AG09319 (cell line): Measurements from ENCODE around the gene MTHFD1L.

Experiments
- DNase-seq: peaks from one replicate; pipeline ENCODE4 v3.0.0-alpha.2; 2010; ENCODE audit warnings: low read depth; ENCODE audit errors: extremely low read depth
- TF ChIP-seq, protein P1 (sequence below): IDR thresholded peaks from 2 replicates; pipeline ENCODE4 v1.5.1; 2011; ENCODE audit warnings: low read depth, mild to moderate bottlenecking, inconsistent platforms, low read length, moderate library complexity

Gene MTHFD1L

DNA sequence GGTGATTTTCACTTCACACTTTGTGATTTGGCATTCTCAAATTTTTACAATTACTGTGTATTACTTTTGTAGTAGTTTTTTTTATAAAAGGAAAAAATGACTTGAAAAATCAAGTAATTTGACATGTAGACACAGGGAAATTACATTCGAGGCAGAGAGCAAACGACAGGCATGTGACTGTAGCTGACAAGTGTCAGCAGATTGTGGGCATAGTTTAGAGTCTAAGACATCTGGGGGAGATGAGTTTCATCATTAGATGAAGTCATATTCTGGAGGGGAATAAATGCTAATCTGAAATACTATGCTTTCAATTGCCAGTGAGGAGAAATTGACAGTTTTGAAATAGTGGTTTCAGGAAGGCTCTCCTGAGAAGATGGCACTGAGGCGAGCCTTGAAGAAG lies 126.0 kb downstream of the MTHFD1L start:
- TF ChIP-seq, protein P1, sequence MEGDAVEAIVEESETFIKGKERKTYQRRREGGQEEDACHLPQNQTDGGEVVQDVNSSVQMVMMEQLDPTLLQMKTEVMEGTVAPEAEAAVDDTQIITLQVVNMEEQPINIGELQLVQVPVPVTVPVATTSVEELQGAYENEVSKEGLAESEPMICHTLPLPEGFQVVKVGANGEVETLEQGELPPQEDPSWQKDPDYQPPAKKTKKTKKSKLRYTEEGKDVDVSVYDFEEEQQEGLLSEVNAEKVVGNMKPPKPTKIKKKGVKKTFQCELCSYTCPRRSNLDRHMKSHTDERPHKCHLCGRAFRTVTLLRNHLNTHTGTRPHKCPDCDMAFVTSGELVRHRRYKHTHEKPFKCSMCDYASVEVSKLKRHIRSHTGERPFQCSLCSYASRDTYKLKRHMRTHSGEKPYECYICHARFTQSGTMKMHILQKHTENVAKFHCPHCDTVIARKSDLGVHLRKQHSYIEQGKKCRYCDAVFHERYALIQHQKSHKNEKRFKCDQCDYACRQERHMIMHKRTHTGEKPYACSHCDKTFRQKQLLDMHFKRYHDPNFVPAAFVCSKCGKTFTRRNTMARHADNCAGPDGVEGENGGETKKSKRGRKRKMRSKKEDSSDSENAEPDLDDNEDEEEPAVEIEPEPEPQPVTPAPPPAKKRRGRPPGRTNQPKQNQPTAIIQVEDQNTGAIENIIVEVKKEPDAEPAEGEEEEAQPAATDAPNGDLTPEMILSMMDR, result no peak
- no peak for DNase-seq

DNA sequence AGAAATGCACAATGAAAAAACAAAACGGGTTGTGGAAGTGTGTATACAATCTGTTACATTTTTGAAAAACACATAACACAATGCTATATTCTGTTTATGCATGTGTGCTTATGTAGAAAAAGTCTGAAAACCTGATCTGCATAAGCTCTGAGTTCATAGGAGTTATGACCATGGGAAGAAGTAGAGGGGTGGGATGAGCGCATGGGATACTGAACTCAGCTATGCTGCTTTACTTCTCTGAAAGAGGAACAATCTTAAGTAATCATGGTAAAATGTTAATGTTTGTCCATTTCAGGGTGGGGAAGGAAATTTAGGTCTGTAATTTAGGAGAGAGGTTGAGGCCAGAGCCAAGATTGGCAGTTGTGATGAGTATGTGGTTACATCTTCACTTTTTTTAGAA lies 126.8 kb downstream of the MTHFD1L start:
- no peak for DNase-seq
- TF ChIP-seq, protein P1, result no peak

DNA sequence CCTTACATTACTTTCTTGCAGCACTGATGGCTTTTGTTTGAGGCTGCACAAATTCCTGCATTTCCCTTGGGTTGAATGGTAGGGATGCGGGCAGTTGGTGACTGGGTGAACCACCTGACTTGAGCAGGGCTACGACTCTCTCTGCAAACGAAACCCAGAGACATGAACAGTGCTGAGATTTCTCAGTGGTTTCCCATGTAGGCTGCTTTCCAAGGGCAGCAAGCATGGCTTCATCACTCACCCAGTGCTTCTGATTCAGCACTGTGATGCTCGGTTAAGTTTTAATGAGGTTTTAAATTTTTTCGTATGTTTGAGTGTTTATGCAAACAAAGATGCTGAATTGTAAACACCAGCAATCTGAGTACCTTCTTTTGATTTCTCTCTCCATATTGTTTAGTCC lies 127.2 kb downstream of the MTHFD1L start:
- TF ChIP-seq, protein P1, result no peak

DNA sequence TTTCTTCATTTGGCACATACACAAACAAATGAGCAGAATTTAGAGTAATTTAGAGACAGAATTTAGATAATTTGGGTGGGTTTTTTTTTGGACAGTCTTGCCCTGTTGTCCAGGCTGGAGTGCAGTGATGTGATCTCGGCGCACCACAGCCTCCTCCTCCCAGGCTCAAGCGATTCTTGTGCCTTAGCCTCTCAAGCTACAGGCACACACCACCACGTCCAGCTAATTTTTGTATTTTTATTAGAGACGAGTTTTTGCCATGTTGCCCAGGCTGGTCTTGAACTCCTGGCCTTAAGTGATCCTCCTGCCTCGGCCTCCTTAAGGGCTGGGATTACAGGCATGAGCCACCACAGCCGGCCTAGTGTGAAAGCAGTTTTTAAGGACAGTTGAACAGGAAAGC lies 127.8 kb downstream of the MTHFD1L start:
- TF ChIP-seq, protein P1, result no peak
- no peak for DNase-seq

More for the DNA sequence above, 127.2 kb downstream of the MTHFD1L start:
- DNase-seq, result no peak

DNA sequence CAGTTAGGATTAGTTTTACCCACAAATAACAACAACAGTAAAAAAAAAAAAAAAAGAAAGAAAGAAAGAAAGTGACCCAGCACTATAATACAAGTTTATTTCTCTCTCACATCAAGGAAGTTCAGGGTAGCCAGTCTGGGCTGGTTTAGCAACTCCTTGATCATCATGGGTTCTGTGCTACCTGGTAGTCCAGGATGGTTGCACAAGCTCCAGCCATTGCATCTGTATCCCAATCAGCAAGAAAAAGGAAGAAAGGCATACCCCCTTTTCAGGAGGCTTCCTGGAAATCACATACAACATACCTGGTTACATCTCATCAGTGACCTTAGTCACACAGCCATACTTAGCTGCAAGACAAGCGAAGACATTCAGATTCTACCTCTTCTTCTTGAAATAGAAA lies 128.5 kb downstream of the MTHFD1L start:
- no peak for DNase-seq
- TF ChIP-seq, protein P1, result no peak

DNA sequence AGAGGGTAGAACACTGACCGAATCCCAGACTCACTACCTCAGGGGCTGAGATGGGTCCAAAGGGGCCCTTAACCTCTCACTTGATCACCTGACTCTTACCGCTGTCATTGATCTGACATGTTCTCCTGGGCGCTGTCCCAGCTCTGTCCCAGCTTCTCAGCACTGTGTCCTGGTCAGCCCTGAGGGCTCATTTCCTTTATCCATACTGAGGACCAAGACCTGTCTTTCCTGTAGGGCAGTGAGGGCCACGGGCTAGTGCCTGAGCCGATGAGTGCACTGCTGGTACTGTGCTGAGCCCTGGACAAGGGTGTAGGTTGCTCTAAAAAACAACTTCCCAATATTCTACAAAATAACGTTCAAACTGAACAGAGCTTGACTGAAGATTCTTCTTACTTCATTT lies 131.5 kb downstream of the MTHFD1L start:
- DNase-seq, result no peak
- TF ChIP-seq, protein P1, result no peak

DNA sequence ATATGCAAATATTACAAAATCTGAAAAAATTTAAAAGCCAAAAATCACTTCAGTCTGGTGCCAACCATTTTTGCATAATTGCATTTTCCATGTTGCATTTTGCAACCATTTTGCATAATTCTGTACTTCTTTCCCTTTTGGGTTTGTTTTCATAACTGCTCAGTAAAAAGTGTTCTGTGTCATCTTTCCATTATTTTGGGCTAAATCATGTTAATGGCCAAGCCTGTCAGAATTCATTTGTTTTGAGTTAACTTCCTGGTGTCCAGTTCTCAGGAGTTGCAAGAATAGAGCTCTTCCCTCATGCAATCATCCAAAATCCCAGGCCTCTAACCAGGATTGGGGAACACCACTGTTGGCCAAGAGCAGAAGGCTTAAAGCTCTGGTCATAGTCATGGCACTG lies 133.6 kb downstream of the MTHFD1L start:
- TF ChIP-seq, protein P1, result no peak
- DNase-seq, result peak; percentile 38

DNA sequence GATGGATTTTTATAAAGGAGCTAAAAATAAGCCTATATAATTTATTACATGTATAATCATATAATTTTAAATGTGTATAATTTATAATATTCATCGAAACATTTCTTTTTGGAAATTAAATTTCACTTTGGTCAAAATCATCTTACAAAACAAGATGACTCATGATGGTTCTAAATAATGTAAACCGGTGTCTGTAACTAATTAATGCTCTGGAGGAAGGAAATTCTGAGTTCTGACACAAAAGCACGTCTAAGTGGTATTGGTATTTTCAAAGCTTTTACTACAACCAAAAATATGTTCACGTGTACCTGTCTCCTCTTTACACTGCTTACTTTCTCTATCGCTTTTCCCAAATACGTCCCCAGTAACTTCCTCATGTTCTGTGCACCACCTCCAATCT lies 134.1 kb downstream of the MTHFD1L start:
- TF ChIP-seq, protein P1, result no peak
- DNase-seq, result no peak
